Hindlimb muscle (tissue), 1 donor: ENCODE results near the gene FRRS1L. TPM values are rescaled to one million over a fixed set of nuclear protein-coding genes. Genes with fewer than 3 reads are reported as not detected.

Source experiments
- DNase-seq: peaks from one replicate; pipeline ENCODE4 v3.0.0-alpha.2; 2013
- polyA plus RNA-seq: library from polyadenylated mRNA; unstranded; fragments of 120-200 nt; gene quantifications from one replicate; pipeline ENCODE4 v1.2.1, GENCODE V29; 2013; ENCODE audit not compliant: insufficient read length

FRRS1L gene
- polyA plus RNA-seq, 1 donor, result 0.76 TPM

DNA sequence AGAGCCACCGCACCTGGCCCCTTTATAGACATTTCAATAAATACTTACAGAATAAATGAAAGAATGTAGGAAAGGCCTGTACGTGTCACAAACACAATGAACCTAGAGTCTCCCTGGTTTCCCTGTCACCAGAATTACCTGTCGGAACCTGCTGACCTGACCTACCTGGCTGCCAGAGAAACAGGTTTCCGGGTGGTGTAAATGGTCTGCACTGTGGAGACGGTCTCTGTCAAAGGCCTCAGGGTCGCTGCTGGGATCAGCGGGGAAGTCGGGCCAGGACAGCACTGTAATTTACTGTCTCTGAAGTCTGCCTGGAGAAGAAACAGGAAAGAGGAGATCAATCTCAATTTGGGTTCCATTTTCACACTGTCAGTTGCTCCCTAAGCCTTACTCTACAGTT, 9.3 kb upstream of the FRRS1L start:
- no peak for DNase-seq

DNA sequence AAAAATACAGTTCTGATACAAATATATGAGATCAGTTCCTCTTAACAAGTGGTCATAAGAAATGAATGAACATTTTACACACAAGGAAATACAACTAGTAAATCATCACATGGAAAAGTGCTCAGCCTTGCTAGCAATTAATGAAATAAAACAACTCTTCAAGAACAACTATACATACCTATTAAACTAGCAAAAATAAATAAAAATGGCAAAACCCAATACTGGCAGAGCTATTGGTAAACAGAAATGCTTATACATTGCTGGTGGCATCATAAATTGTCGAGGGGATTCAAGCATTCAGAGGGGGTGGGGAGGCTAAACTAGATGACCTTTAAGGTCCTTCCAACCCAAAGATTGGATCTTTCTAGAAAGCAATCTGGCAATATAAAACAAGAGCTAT, 5.9 kb upstream of the FRRS1L start:
- DNase-seq, result no peak

DNA sequence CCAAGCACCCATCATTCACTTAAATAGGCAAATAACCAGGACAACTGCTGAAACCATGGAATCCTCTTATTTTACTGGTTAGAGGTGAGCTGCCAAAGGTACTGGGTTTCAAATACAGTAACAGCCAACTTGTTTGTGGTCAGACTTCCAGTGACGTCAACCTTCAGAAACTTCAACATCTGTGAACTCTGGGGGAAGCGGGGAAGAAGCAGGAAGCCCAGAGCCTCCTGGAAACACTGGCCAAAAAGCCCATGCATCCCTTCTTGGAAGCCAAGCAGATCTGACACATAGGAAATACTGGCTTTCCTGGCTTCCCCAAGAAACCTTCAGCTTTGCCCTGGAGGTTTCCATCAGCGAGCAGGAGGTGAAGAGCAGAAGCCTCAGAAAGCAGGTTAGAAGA, 4.9 kb upstream of the FRRS1L start:
- DNase-seq, result no peak

DNA sequence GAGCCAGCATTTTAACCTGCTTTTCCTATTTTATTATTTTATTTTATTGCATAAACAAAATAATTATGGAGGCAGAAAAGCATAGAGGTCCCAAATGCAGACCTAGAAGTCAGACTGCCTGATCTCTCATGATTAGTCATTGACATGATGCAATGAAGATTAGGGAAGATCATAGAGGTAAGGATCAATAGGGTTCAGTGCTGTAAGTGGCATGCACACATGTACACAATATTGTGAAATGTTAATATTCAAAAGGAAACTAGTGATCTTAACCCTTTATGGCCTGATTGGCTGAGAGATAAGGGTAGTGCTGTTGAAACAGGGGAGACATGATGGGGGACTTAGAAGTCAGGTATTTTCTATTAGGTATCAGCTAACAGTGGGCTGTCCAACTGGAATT, 1.1 kb upstream of the FRRS1L start:
- no peak for DNase-seq

DNA sequence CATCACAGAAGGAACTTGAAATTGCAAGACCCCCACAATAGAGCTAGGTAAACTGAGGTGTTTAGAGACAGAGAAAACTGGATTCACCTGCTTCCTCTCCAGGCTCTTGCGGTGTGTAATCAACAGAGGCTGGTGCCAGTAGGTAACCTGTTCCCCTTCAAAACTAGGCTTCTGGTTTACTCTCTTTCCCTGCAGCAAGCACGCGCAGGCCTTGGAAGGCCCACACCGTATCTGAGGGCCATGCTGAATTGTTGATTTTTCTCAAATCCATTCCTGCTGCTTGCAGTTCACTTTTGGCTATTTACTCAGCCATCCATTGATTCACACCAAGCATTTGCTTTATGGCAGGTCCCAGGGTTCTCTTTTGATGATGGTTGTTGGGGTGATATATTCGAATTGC, 667 bp upstream of the FRRS1L start:
- no peak for DNase-seq

DNA sequence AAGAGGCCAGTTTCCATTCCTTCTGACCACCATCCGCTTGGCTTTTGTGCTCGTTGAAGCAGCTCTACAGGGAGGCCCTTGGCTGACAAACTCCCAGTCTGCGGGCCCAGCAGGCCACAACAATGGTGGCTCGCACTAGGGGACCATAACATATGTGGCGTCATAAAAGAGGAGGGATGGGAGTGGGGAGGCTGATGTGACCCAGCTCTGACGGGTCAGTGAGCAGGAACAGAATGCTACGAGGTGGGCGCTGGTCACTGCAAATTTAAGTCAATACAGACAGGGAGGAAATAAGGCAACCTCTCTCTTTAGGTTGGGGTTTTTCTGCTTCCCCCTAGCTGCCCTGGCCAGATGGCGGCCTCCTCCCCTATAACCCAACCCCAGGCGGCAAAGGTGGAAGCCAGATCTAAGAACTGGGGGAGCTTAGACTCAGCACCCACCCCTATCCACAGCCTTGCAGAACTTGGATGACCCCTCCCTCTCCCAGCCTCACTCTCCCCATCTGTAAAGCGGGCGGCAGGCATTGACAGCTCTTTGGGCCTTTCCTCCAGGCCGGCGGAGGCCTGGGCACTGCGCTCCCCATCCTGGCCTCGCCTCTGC, 778 bp downstream of the FRRS1L start:
- DNase-seq, result no peak

DNA sequence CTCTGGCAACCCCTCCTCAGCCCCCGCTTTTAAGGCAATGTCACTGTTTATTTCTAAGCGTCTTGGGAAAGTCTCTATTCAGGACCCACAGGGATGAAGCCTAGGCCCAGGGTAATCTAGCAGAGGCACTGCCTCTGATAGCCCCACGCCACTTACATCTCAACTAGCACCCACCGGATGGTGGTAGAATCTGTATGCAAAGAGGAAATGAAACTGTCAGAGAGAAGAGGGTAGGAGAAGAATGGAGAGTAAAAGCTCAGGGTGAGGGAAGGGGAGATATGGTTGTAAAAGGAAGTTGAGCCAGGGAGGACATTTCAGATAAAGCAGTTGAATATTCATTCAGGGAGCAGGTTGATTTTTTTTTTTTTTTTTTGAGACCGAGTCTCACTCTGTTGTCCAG, 3.0 kb downstream of the FRRS1L start:
- DNase-seq, result no peak

DNA sequence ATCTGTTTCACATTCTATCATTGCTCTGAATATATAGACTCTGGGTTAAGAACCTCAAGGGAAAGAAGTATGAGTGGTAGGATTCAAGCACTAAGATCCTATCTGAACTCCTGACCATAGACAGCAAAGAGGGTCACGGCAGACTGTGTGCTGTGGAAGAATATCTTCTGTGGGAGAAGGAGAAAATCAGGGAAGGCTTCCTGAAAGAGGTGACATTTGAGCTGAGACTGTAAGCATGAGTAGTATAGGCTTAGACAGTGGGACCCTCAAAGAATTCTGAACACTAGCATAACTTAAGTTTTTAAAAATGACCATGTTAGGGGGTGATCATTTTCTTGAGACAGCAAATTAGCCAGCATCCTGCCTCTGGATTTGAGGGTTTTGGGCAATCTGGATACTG, 3.9 kb downstream of the FRRS1L start:
- DNase-seq, result no peak

DNA sequence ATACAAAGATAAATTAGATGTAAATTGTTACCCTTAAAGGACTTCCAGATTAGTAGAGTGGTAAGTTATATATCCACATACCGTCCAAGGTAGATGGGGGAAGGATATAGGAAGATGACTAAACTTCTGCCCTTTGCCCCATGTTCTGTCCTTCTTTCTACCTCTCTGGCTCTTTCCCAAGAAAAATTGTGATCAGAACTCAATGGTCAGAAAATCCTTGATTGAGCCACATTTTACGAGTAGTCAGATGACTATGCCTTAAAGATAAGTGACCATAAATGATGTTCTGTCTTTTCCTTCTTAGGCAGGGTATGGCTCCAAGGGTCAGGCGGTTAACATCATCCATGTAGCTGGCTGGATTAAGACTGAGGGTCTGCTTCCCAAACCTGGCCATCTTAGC, 4.4 kb downstream of the FRRS1L start:
- DNase-seq, result no peak

DNA sequence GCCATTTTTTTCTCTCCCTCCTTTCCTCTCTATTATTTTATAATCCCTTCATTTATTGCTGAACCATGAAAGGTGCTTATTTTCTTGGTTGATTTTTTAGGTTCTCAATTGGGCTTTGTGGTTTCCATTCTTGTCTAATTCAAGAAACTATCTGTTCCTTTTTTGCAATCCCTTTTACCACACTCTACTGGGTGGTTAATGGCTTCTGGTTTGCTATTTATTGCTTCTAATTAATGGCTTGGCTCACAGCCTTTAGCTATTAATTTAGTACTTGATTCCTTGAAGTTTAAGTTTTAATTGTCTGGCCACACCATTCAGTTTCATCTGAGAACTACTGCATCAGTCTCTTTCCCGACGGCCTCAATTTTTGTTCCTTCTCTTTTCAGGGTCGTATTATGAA, 5.6 kb downstream of the FRRS1L start:
- DNase-seq, result no peak

DNA sequence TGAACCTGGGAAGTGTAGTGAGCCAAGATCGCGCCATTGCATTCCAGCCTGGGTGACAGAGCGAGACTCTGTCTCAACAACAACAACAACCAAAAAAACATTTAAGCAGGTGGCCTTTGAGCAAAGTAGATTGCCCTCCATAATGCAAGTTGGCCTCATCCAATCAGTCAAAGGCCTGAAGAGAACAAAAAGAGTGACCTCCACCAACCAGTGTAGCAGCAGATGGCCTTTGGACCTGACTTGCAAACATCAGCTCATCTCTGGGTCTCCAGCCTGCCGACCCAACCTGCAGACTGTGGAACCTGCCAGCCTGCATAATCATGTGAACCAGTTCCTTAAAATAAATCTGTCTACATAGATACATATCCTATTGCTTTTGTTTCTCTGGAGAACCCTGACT, 7.5 kb downstream of the FRRS1L start:
- DNase-seq, result no peak

DNA sequence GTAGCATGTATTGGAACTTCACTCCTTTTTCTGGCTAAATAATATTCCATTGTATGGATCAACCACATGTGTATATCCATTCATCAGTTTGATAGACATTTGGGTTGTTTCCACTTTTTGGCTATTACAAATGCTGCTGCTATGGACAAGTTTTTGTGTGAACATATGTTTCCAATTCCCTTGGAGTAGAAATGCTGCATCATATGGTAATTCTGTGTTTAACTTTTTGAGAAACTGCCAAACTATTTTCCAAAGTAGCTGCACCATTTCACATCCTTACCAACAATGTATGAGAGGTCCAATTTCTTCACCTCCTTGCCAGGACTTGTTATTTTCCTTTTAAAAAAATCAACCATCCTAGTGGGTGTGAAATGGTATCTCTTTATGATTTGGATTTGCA, 8.4 kb downstream of the FRRS1L start:
- no peak for DNase-seq

DNA sequence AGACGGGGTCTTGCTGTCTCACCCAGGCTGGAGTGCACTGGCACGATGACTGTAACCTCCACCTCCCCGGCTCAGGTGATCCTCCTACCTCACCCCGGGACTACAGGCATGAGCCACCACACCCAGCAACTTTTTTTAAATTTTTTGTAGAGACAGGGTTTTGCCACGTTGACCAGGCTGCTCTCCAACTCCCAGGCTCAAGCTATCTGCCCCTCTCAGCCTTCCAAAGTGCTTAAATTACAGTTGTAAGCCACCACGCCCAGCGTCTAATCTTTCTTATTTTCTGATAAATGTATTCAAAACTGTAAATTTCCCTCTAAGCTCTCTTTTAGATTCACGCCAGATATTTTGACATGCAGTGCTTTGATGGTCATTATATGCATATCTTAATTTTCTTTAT, 10.3 kb downstream of the FRRS1L start:
- no peak for DNase-seq

DNA sequence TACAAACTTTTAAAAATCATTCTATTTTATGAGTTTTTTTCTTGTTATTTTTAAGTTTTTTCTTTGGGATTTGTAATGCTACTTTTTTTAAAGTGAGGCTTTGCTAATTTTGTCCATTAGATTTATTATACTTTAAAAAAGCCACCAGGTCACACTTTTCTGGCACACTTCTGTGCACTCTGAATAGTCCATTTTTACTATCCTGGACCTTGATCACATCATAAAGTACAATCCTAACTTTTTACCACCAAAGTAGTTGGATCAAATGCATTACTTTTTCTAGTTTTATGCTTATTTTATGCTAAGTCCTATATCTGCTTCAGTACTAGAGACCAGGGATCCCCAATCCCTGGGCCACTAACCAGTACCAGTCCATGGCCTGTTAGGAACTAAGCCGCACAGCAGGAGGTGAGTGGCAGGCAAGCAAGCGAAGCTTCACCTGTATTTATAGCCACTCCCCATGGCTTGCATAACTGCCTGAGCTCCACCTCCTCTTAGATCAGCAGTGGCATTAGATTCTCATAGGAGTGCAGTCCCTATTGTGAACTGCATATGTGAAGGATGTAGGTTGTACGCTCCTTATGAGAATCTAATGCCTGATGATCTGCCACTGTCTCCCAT, 16.0 kb downstream of the FRRS1L start:
- DNase-seq, result no peak

DNA sequence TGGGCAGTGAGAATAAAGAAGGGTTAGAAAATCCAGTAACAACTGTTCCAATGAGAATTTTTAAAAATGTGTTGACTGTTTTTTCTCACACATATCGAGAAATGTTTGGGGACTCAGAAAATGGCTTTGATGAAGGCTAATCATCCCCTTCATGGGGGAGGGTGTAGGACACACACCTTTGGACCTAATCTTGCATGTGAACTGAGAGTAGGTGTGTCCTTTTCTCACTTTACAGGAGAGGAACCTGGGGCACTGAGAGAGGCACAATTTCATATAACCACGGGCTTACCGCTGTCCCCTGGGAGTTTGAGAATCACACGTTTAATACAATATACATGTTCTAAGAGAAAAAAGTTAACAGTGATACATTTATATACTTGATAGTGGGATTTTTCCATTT, 17.3 kb downstream of the FRRS1L start:
- DNase-seq, result no peak

DNA sequence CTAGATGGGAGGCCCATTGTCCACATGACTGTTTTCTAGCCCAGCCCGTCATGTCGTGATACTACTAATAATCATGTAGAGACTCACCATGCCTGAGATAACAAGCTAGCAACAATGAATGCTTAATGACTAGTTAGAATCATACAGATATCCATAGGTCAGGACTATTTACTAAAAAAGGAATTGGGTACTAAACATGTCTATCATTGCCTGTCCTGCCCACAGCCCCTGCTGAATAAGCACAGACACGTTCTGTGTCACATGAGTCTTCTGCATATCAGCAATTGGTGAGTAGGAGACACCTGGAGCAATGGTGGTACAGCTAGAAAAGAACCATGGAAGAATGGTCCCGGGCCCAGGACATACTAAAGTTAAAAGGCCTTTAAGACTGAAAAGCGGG, 18.0 kb downstream of the FRRS1L start:
- DNase-seq, result no peak

DNA sequence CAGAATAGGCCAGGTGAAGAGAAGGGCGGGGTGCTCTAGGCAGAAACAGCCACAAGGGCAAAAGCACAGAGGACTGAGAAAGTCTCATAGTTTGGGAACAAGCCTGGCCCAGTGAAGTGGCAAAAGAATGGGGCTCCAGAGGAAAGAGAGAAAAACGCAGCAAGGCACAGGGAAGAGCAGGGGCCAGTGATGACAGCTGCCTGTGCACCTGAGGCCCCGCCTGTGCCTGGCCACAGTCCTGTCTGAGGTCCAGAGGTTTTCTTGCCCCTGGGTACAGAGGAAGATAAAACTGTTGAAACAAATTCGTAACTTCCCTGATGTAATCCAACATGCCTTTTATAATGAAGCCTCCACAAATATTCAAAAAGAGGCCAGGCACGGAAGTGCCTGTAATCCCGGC, 22.0 kb downstream of the FRRS1L start:
- no peak for DNase-seq

DNA sequence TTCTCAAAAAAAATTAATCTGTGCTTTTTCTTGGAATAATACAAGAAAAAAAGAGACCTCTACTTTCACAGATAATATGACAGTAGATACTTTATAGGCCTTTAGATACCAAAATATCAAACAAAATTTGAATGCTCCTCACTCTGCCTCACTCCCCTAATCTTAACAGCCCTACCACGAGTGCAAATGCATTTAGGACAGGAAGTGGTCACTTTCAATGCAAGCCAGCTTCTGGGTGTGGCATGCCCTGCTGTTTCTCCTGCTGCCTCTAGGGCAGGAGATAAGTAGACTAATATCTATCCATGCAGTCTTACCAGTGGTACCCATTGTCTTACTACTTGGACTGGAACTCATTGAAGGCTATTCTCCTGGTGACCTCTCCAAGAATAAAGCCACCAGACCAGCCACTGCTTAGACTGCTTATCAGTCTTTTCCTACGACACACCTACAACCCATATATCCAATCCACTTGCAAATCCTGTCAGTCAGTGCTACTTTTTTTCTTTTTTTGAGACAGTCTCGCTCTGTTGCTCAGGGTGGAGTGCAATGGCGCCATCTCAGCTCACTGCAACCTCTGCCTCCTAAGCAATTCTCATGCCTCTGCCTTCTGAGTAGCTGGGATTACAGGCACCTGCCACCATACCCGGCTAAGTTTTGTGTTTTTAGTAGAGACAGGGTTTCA, 23.0 kb downstream of the FRRS1L start:
- no peak for DNase-seq

DNA sequence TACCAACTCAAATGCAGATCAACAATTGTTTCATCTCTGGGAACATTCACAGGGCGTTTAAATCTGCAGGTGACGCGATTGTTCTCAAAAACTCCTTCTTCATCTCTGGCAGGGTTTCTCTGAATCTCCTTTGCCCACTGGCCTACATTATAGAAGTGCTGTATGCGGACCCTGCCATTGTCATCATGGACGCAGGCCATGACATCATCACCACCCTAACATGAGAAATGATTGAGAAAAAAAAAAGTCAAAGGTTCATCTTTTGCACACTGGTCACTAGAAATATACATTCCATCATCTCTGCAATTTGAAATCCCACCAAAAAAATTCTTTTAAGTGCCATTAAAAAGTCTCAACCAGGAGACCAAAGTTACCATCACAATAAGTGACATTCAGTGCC, 25.7 kb downstream of the FRRS1L start:
- no peak for DNase-seq

DNA sequence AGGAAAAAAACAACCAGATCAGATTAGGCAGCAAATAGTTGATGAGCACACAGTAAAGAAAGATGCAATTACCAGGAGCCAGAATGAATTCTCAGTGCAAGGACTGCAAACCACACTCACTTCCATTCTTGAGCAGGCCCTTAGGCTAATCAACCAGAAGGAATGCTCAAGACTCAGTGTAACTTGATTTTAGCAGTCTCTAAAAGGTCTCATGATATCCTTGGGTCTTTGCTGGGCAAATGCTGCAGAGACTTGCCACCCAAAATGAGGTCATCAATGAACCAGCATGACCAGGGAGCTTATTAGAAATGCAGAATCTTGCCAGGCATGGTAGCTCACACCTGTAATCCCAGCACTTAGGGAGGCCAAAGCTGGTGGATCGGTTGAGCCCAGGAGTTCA, 27.2 kb downstream of the FRRS1L start:
- no peak for DNase-seq

DNA sequence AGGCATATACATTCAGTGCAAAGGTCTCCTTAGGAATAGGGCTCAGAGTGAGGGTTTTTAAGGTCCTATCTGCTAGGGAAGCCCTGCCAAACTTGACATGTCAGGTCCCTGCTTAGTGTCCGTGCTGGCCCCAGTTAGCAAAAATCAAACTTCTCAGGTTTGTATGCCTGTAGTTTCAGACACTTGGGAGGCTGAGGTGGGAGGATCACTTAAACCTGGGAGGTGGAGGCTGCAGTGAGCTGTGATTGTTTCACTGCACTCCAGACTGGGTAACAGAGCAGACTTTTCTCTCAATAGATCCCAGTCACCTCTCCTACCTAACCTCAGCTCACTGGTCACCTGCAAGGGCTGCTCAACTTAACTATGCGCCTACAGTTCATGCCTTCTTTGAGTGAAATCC, 28.6 kb downstream of the FRRS1L start:
- DNase-seq, result no peak

DNA sequence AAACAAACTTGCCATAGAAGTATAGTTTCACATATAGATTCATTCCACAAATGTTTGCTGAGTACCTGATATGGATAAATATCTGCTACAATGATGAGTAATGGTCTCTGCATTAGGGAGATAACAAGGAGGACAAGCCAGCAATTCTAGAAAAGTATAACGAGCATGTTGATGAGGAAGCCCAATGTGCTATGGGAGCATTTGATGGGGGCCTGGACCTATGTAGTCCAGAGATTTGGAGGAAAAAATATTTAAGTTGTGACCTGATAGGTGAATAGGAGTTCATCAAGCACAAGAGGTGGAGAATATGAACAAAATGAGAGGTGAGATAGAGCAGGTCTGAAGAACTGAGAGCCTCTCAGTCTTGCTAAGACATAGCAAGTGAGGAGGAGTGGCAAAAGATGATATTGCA, 32.9 kb downstream of the FRRS1L start:
- no peak for DNase-seq

DNA sequence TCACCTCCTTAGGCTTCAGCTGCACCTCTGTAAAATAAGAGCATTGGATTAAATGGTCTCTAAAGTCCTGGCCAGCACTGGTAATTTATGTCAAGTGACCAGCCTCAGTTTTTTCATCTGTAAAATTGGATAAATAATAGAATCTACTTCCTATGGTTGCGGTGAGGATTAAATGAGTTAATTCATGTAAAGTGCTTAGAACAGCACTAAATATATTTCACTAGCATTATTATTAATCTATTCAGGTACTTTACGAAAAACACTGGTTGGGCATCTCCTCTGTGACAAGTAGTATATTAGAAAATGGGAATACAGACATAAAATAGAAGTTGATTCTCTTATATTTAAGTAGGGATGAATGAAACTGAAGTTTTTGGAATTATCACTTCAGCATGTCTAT, 33.5 kb downstream of the FRRS1L start:
- DNase-seq, result no peak

DNA sequence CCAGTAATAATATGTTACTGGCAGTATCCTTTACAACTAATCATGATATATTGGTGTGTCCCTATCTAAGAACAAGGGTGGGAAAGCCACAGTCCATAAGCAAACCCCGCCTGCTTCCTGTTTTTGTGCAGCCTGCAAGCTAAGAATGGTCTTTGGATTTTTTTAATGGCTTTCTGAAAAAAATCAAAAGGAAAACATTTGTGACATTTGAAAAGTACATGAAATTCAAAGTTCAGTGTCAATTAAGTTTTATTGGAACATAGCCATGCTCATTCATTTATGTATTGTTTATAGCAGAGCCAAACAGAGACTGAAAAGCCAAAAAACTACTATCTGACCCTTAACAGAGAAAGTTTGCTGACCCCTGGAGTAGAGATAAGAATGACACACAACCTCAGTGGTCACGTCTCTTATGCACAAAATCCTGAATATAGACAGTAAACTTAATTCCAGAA, 34.5 kb downstream of the FRRS1L start:
- no peak for DNase-seq
